Lower lobe of right lung (tissue), 2 donors: Measurements from ENCODE around the gene FAAP100. TPM values are rescaled to one million over a fixed set of nuclear protein-coding genes. Genes with fewer than 3 reads are reported as not detected.

Source experiments
- ATAC-seq, 2 donors: fragments of 200-7000 bp; cut with Tn5 transposase; one replicate each; pipeline ENCODE4 v1.9.1; 2020 to 2022; ENCODE audit warnings: mild to moderate bottlenecking in 2 of 2, moderate library complexity in 2 of 2
- DNase-seq: peaks from one replicate; pipeline ENCODE4 v3.0.0-alpha.2; 2020
- H3K27ac ChIP-seq: fragments of 200-600 bp; one replicate; pipeline ENCODE4 v1.8.0; 2022
- H3K27me3 ChIP-seq: fragments of 200-600 bp; one replicate; pipeline ENCODE4 v1.8.0; 2022; ENCODE audit warnings: low read depth
- H3K36me3 ChIP-seq: fragments of 200-600 bp; one replicate; pipeline ENCODE4 v1.8.0; 2022; ENCODE audit warnings: mild to moderate bottlenecking
- H3K4me1 ChIP-seq: fragments of 200-600 bp; one replicate; pipeline ENCODE4 v1.8.0; 2022
- H3K4me3 ChIP-seq: fragments of 200-600 bp; one replicate; pipeline ENCODE4 v1.8.0; 2022; ENCODE audit warnings: mild to moderate bottlenecking
- H3K9me3 ChIP-seq: fragments of 200-600 bp; one replicate; pipeline ENCODE4 v1.8.0; 2022
- intact Hi-C: fragments of 100-400 bp; cut with DNase I; formaldehyde crosslinking; loops from one replicate; pipeline ENCODE4 v1.11.0; 2022
- total RNA-seq: library from RNA; stranded (reverse); fragmentation: NEBNext Ultra II Directional; extraction: Animal tissue kit (Norgen Biotek cat#: 25700); gene quantifications from one replicate; pipeline ENCODE4 v1.2.1, GENCODE V29; 2021
- TF ChIP-seq, protein P1 (sequence below): fragments of 200-600 bp; IDR thresholded peaks from one replicate; pipeline ENCODE4 v1.8.0; 2022; ENCODE audit warnings: antibody characterized with exemption, mild to moderate bottlenecking
- donor health status: DM: no; HTN: yes; CAD: no; lungs with severe emphysema.

Gene FAAP100
- total RNA-seq, 1 donor from 2014 or later = 26.0 TPM

DNA sequence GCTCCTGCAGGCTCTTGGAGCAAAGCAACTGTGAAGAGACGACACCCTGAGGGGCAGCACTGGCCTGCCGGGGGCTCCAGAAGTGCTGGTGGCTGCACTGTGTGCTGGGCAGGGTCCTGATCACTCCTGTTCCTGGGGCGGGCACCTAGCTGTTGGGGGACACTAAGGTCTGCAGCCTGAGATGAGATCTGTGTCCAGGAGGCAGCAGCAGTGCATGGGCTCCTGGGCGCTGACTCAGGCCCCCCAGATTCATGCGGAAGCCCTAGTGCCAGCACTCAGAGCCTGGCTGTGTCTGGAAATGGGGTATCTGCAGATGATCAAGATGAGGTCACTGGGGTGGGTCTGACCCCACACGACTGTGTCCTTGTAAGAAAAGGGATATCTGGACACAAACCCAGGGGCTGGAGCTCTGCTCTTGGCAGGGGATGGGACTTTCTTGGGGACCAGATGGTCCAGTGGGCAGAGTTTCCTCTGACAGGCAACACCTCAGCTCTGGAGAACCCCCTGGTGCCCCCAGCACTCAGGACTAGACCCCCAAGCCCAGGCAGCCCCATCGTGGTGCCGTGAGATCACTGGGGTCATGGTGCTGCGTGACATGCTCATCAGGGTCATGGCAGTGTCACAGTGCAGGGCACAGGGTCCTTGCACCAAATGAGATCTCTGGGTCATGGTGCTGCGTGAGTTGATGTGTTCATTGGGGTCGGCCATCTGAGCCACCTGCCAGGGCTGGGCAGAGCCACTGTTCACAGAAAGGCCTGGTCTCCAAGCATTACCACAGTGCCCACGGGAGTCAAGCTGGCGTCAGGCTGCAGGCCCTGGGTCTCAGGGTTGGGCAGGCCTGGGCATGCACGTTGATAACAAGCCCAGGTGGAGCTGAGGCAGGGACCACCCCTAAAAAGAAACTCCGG, 9.5 kb downstream of the FAAP100 start:
- peaks cover 5% of the 10 kb centered on the region for H3K27me3 ChIP-seq
- no peak for DNase-seq
- no peak for ATAC-seq
- peaks cover 79% of the 10 kb centered on the region for H3K36me3 ChIP-seq
- no peak overlapping the region for H3K27ac ChIP-seq
- no peaks in the 10 kb centered on the region for H3K9me3 ChIP-seq
- H3K4me3 ChIP-seq = no peak overlapping the region
- H3K4me1 ChIP-seq = no peaks in the 10 kb centered on the region
- TF ChIP-seq, protein P1, sequence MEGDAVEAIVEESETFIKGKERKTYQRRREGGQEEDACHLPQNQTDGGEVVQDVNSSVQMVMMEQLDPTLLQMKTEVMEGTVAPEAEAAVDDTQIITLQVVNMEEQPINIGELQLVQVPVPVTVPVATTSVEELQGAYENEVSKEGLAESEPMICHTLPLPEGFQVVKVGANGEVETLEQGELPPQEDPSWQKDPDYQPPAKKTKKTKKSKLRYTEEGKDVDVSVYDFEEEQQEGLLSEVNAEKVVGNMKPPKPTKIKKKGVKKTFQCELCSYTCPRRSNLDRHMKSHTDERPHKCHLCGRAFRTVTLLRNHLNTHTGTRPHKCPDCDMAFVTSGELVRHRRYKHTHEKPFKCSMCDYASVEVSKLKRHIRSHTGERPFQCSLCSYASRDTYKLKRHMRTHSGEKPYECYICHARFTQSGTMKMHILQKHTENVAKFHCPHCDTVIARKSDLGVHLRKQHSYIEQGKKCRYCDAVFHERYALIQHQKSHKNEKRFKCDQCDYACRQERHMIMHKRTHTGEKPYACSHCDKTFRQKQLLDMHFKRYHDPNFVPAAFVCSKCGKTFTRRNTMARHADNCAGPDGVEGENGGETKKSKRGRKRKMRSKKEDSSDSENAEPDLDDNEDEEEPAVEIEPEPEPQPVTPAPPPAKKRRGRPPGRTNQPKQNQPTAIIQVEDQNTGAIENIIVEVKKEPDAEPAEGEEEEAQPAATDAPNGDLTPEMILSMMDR = no peak
- intact Hi-C loops = no loop called here

DNA sequence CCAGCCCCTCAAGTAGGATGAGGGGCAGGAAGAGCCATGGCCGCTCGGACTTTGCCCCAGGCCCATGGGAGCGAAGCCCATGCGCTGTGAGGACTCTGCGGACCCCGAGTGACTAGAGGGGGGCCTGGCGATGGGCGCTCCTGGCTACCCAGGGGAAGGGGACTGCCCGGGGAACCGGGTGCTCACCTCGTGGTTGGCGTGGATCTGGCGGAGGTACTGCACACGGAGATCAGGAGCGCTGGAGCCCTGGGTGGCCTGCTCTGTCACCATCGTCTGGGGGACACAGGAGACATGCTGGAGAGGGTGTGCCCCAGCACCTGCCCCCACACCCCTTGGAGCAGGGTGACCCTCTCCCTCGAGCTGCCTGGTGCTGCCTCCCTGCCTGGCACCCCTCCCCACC, 11.0 kb downstream of the FAAP100 start:
- intact Hi-C loops = no loop called here
- ATAC-seq = no peak
- Histone ChIP-seq H3K4me3 (no peak overlapping the region), H3K27ac (no peak overlapping the region), H3K9me3 (no peaks in the 10 kb centered on the region), H3K27me3 (peaks cover 21% of the 10 kb centered on the region), H3K4me1 (peaks cover 14% of the 10 kb centered on the region), H3K36me3 (peaks cover 63% of the 10 kb centered on the region)
- TF ChIP-seq, protein P1 = no peak
- DNase-seq = no peak

DNA sequence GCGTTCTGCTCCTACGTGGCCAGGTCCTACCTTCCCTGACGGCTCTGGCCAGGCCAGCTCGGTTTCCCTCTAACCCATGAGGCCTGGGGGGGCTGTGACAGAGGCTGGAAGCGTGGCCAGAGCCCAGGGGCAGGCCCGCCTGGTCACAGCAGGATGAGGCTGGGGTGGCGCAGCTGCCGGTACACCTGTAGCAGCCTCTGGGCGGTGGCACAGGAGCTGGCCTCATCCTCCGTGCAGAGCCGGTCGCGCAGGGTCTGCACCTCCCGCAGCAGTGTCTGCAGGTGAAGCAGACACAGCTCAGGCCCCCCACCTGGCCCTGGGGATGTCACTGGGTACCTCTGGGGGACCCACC, 11.5 kb downstream of the FAAP100 start:
- Histone ChIP-seq H3K36me3 (peaks cover 59% of the 10 kb centered on the region), H3K27me3 (peaks cover 24% of the 10 kb centered on the region), H3K4me1 (peaks cover 16% of the 10 kb centered on the region), H3K4me3 (no peak overlapping the region), H3K27ac (no peak overlapping the region), H3K9me3 (no peaks in the 10 kb centered on the region)
- no peak for ATAC-seq
- TF ChIP-seq, protein P1 = no peak
- intact Hi-C loops = no loop called here
- DNase-seq = no peak

GRCh38 chr17:81539961-81540675, 12.0 kb downstream of the FAAP100 start:
- H3K4me3 ChIP-seq = no peak overlapping the region
- no peak for DNase-seq
- TF ChIP-seq, protein P1 = no peak
- peaks cover 53% of the 10 kb centered on the region for H3K36me3 ChIP-seq
- peaks cover 16% of the 10 kb centered on the region for H3K4me1 ChIP-seq
- intact Hi-C loops = no loop called here
- H3K27me3 ChIP-seq = peaks cover 24% of the 10 kb centered on the region
- no peak for ATAC-seq
- H3K27ac ChIP-seq = no peak overlapping the region
- no peaks in the 10 kb centered on the region for H3K9me3 ChIP-seq

GRCh38 chr17:81539571-81539900, 12.6 kb downstream of the FAAP100 start:
- no peak for ATAC-seq
- no peak overlapping the region for H3K4me3 ChIP-seq
- peaks cover 24% of the 10 kb centered on the region for H3K27me3 ChIP-seq
- intact Hi-C loops = no loop called here
- H3K4me1 ChIP-seq = peaks cover 16% of the 10 kb centered on the region
- peaks cover 47% of the 10 kb centered on the region for H3K36me3 ChIP-seq
- no peak for DNase-seq
- no peaks in the 10 kb centered on the region for H3K9me3 ChIP-seq
- no peak overlapping the region for H3K27ac ChIP-seq
- TF ChIP-seq, protein P1 = no peak
